Measurements from ENCODE around the gene RGS3.

RGS3 gene

GRCh38 chr9:113529336-113530009, 65.9 kb downstream of the RGS3 start:
- DNase-seq (ENCODE audit: low spot score): no peak

- DNase-seq (ENCODE audit: low spot score): no peak
Measured at GRCh38 chr9:113530022-113530635, 66.6 kb downstream of the RGS3 start.

GRCh38 chr9:113530942-113531341, 67.4 kb downstream of the RGS3 start:
- no peak for DNase-seq (ENCODE audit: low spot score)

GRCh38 chr9:113531919-113532808, 68.6 kb downstream of the RGS3 start:
- no peak for DNase-seq (ENCODE audit: low spot score)

GRCh38 chr9:113532809-113533190, 69.3 kb downstream of the RGS3 start:
- no peak for DNase-seq (ENCODE audit: low spot score)

- no peak for DNase-seq (ENCODE audit: low spot score)
Measured at GRCh38 chr9:113533335-113534225, 70.1 kb downstream of the RGS3 start.

- DNase-seq (ENCODE audit: low spot score): no peak
Measured at GRCh38 chr9:113535756-113536155, 72.2 kb downstream of the RGS3 start.

GRCh38 chr9:113536166-113536482, 72.6 kb downstream of the RGS3 start:
- DNase-seq (ENCODE audit: low spot score): no peak

GRCh38 chr9:113536483-113537228, 73.1 kb downstream of the RGS3 start:
- no peak for DNase-seq (ENCODE audit: low spot score)

GRCh38 chr9:113537229-113537810, 73.8 kb downstream of the RGS3 start:
- DNase-seq (ENCODE audit: low spot score): no peak

- no peak for DNase-seq (ENCODE audit: low spot score)
Measured at GRCh38 chr9:113538131-113538530, 74.6 kb downstream of the RGS3 start.

- no peak for DNase-seq (ENCODE audit: low spot score)
Measured at GRCh38 chr9:113538701-113539430, 75.3 kb downstream of the RGS3 start.

GRCh38 chr9:113540466-113540865, 76.9 kb downstream of the RGS3 start:
- DNase-seq (ENCODE audit: low spot score): no peak

GRCh38 chr9:113541019-113541900, 77.7 kb downstream of the RGS3 start:
- no peak for DNase-seq (ENCODE audit: low spot score)

GRCh38 chr9:113542006-113542405, 78.5 kb downstream of the RGS3 start:
- no peak for DNase-seq (ENCODE audit: low spot score)

GRCh38 chr9:113542741-113543140, 79.2 kb downstream of the RGS3 start:
- DNase-seq (ENCODE audit: low spot score): no peak

- DNase-seq (ENCODE audit: low spot score): no peak
Measured at GRCh38 chr9:113543296-113543981, 79.9 kb downstream of the RGS3 start.

GRCh38 chr9:113543982-113544303, 80.4 kb downstream of the RGS3 start:
- DNase-seq (ENCODE audit: low spot score): no peak

GRCh38 chr9:113545068-113545467, 81.5 kb downstream of the RGS3 start:
- DNase-seq (ENCODE audit: low spot score): no peak

Measured in activated CD4-positive, alpha-beta T cell treated with anti-CD3 and anti-CD28 coated beads, Interleukin-2, Interleukin-4, amounts not matched to agents 100 ng/mL and 50 ng/mL, durations not matched to agents 16 hours and 8 hours (primary cell).